ENCODE data around the gene TMEM190.

Gene TMEM190

DNA sequence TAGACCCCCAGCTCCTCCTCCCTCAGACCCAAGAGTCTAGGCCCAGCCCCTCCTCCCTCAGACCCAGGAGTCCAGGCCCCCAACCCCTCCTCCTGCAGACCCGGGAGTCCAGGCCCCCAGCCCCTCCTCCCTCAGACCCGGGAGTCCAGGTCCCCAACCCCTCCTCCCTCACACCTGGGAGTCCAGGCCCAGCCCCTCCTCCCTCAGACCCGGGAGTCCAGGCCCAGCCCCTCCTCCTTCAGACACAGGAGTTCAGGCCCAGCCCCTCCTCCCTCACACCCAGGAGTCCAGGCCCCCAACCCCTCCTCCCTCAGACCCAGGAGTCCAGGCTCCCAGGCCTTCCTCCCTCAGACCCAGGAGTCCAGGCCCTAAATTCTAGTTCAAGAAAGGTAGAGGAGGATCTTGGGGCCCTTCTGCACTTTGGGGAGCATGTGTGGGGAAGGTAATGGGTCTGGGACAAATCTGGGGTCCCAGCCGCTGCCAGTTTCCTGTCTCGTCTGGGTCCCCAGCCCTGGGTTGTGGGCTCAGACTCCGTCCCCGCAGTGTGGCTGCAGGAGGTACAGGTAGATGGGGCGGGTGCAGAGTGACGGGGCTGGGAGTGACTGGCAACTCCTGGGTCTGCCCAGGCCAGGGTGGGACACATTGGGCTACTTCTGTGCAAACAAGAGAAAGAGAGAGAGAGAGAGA lies 3.2 kb upstream of the TMEM190 start:
- DNase-seq (ENCODE audit: low read depth) = no peak
- no peak overlapping the region for H3K4me3 ChIP-seq (ENCODE audit: low read depth, low read length)
- TF ChIP-seq MYC (IDR thresholded peaks at IDR 0.05; ENCODE audit: low read depth, low read length) = no peak
- no peak for TF ChIP-seq POLR2A (IDR thresholded peaks at IDR 0.05; ENCODE audit: extremely low read depth, insufficient read length)
- TF ChIP-seq CTCF (IDR thresholded peaks at IDR 0.05; ENCODE audit: low read depth, low read length) = no peak
- TF ChIP-seq, protein P1, sequence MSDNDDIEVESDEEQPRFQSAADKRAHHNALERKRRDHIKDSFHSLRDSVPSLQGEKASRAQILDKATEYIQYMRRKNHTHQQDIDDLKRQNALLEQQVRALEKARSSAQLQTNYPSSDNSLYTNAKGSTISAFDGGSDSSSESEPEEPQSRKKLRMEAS (IDR thresholded peaks at IDR 0.05; ENCODE audit: low read depth, low read length) = no peak

DNA sequence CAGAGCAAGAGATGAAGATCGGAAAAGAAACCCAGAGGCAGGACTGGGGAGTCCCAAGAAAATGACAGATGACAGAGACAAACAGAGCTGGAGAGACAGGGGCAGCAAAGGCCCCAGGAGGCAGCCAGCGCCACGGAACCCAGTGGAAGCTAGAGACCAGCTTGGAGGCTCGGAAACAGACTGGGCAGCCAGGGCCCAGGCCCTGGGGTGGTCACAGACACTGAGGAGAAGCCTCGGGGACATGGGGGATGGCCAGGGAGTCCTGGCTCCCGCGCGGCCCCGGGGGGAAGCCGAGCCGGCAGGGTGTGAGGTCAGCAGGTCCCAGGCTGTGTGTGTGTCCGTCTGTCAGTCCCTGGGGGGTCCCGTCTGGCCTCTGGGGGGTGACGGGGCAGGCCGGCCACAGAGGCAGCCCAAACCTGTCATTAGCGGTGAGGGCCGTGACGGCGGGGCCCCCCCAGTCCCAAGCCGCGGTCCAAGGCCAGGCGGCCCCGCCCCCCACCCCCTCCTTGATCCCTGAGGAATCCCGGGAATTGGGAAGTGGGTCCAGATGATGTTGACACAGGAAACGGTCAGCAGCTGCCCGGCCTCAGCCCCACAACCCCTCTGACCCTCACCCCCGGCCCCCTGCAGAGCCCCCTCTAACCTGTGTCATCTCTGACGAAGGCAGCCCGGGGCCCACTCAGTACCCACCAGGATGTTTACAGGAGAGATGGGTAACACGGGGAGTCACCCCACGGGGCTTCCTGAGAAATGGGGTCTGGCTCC lies 2.5 kb upstream of the TMEM190 start:
- TF ChIP-seq MYC (IDR thresholded peaks at IDR 0.05; ENCODE audit: low read depth, low read length) (no peak), POLR2A (IDR thresholded peaks at IDR 0.05; ENCODE audit: extremely low read depth, insufficient read length) (no peak), CTCF (IDR thresholded peaks at IDR 0.05; ENCODE audit: low read depth, low read length) (no peak)
- TF ChIP-seq, protein P1 (IDR thresholded peaks at IDR 0.05; ENCODE audit: low read depth, low read length) = no peak
- no peak overlapping the region for H3K4me3 ChIP-seq (ENCODE audit: low read depth, low read length)
- DNase-seq (ENCODE audit: low read depth) = no peak

DNA sequence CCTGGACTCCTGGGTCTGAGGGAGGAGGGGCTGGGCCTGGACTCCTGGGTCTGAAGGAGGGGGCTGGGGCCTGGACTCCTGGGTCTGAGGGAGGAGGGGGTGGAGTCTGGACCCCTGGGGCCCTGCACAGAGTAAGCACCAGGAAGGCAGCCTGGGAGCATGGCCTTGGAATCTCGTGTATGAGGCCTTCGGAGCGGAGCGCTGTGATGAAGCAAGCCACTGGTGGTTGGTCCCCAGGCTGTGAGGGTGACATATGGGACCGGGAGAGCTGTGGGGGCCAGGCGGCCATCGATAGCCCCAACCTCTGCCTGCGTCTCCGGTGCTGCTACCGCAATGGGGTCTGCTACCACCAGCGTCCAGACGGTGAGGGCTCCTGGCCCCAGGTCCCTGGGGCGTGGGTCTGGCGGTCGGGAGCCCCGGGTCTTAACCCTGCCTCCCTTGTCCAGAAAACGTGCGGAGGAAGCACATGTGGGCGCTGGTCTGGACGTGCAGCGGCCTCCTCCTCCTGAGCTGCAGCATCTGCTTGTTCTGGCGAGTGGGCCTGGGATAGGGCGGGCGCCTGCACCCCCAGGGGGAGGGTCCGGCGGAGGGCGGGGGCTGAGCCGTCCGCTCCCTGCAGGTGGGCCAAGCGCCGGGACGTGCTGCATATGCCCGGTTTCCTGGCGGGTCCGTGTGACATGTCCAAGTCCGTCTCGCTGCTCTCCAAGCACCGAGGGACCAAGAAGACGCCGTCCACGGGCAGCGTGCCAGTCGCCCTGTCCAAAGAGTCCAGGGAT lies 918 bp downstream of the TMEM190 start:
- no peak overlapping the region for H3K4me3 ChIP-seq (ENCODE audit: low read depth, low read length)
- TF ChIP-seq POLR2A (IDR thresholded peaks at IDR 0.05; ENCODE audit: extremely low read depth, insufficient read length) (no peak), MYC (IDR thresholded peaks at IDR 0.05; ENCODE audit: low read depth, low read length) (no peak), CTCF (IDR thresholded peaks at IDR 0.05; ENCODE audit: low read depth, low read length) (no peak)
- TF ChIP-seq, protein P1 (IDR thresholded peaks at IDR 0.05; ENCODE audit: low read depth, low read length) = no peak
- DNase-seq (ENCODE audit: low read depth) = no peak

DNA sequence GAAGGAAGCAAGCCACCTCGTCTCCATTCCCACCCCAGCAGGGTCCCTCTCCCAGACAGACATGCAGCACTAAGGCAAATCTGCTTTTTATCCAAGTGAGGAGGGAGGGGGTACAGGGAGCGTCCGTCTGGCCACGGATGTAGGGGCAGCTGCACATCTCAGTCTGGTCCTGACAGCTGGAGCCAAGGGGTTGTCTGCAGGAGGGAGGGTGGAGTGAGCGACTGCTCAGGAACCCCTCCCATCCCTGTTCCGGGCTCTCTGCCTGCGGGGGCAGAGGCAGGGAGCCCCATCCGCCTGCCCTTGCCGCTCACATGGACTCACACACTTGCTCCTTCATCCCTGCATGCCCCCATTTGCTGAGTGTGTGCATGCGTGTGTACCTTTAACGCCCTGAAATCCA lies 2.5 kb downstream of the TMEM190 start:
- DNase-seq (ENCODE audit: low read depth) = no peak
- no peak for TF ChIP-seq CTCF (IDR thresholded peaks at IDR 0.05; ENCODE audit: low read depth, low read length)
- TF ChIP-seq, protein P1 (IDR thresholded peaks at IDR 0.05; ENCODE audit: low read depth, low read length) = no peak
- no peak for TF ChIP-seq MYC (IDR thresholded peaks at IDR 0.05; ENCODE audit: low read depth, low read length)
- TF ChIP-seq POLR2A (IDR thresholded peaks at IDR 0.05; ENCODE audit: extremely low read depth, insufficient read length) = no peak
- no peak overlapping the region for H3K4me3 ChIP-seq (ENCODE audit: low read depth, low read length)

- no peak overlapping the region for H3K4me3 ChIP-seq (ENCODE audit: low read depth, low read length)
- DNase-seq (ENCODE audit: low read depth) = no peak
- TF ChIP-seq MYC (IDR thresholded peaks at IDR 0.05; ENCODE audit: low read depth, low read length) (no peak), POLR2A (IDR thresholded peaks at IDR 0.05; ENCODE audit: extremely low read depth, insufficient read length) (no peak), CTCF (IDR thresholded peaks at IDR 0.05; ENCODE audit: low read depth, low read length) (no peak)
- TF ChIP-seq, protein P1 (IDR thresholded peaks at IDR 0.05; ENCODE audit: low read depth, low read length) = no peak
Observed at GRCh38 chr19:55382013-55382412, 5.4 kb downstream of the TMEM190 start.
